Measurements from ENCODE around the gene ANKRD18A.
"Not testable (repeated sequence)": the region's sequence is repeated elsewhere in the genome, so short reads cannot be mapped to it uniquely, and the experiment has no call there.

ANKRD18A gene

DNA sequence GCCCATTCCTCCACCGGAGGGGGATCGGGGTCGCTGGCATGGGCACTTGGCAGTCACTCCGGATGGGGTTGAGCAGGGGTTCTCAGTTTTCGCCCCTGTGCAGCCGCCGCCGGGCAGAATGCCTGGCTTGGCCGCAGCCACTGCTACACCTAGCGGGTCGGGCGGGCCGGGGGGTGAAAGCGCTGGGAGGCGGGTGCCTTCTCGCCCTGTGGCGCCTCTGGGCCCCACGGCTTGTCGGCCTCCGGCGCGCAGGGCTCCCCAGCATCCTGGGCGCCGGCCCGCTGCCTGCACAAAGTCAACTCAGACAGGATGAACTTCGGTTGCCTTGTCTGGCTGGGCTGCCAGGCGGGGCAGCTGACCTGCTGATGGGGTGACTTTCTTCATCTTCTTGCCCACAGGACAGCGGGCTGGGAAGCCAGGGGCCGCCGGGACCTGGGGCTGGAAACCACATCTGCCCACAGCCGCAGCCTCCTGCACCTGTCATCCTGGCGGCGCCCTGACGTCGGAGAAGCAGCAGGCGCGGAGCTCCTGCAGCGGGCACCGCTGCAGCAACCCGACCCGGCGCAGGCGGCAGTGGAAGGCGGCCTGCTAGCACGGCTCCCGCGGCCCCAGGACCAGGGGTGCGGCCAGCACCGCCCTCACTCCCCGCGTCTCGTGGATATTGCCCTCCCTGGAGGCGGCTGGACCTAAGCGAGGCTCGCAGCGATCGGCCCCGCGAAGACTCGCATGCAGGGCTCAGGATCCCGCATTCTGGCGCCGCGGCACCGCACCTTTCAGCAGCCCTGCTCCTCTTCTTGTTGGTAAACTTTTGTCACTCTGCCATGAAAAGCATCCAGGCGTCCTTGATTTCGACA lies 1.3 kb upstream of the ANKRD18A start (continued):
- TF ChIP-seq ZNF174 (tag by site-specific recombination; IDR thresholded peaks at IDR 0.05) (no peak), ZNF777 (tag by site-specific recombination; IDR thresholded peaks at IDR 0.05; ENCODE audit: borderline replicate concordance) (peak; percentile 54; the same call in 1 of the 2 replicates), ZNF335 (tag by site-specific recombination; conservative IDR thresholded peaks at IDR 0.05) (peak; percentile 84)

DNA sequence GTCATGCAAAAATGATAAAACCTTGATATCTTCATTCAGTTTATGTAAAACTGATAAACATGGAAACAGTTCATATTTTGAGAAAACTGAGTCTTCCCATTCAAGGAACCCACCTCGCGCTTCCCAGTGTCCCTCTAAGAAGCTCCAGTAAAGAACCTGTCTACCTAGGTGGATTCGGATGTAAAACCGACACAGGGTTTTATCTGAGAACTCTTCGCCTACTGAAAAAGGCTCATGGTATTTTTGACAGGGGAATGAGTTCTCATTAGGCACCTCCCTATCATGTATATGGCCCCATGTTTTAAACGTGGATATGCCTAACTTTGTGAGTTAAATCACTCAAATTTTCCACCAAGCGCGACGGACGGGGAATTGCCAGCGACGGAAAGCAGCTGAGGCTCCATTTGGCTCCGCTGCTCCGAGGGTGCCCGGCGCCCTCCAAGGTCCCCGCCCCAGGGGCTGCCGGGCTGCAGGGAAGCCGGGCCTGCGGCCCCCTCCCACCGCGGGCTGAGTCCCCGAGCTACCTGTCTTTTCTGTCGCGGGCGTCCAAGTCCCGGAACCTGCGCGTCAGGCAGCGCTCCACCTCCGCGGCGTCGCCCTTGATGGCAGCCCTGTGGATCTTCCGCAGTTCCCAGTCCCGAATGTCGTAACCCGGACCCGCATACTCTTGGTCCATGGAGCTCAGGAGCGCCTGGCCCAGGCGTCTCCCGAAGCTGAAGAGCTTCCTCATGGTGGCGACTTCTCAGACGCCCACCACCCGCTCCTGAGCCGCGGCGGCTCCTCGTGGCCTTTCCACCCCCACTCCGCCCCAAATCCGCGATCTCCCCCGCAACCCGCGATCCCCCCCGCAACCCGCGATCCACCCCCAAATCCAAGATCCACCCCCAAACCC lies 594 bp downstream of the ANKRD18A start:
- no peaks in the 10 kb centered on the region for H3K4me1 ChIP-seq (ENCODE audit: control insufficient read depth, insufficient read depth, low read length)
- H3K27ac ChIP-seq (ENCODE audit: extremely low read depth, low read depth, low read length), result peak overlapping the region; percentile 96
- POLR2A ChIA-PET, result interaction anchor here (0.6 to 1.9 kb wide), 9 partner anchors 11 to 1112 kb away, joined by 3 to 8 read pairs (median 4); partner anchors contain the start of genes DCAF10 and FBXO10
- TF ChIP-seq SP2 (tag by site-specific recombination; IDR thresholded peaks at IDR 0.05) (0 out of 2 replicates have a peak, but pooled peaks have one; percentile 5), ZNF292 (tag by site-specific recombination; IDR thresholded peaks at IDR 0.05; ENCODE audit: borderline replicate concordance, low read depth) (no peak), ZNF624 (tag by site-specific recombination; IDR thresholded peaks at IDR 0.05) (no peak), EGR2 (tag by site-specific recombination; IDR thresholded peaks at IDR 0.05; ENCODE audit: low read depth) (peak; percentile 52), ZFHX2 (tag by site-specific recombination; conservative IDR thresholded peaks at IDR 0.05) (peak; percentile 54), ZSCAN30 (tag by site-specific recombination; IDR thresholded peaks at IDR 0.05) (peak; percentile 34; the same call in 1 of the 2 replicates), HOXC10 (CRISPR knock-in tag; IDR thresholded peaks at IDR 0.05) (no peak), ZNF341 (tag by site-specific recombination; IDR thresholded peaks at IDR 0.05; ENCODE audit: low read depth) (peak; percentile 26; the same call in 1 of the 2 replicates), ZNF530 (tag by site-specific recombination; IDR thresholded peaks at IDR 0.05; ENCODE audit: low read depth) (no peak)
- TF ChIP-seq, protein P1, sequence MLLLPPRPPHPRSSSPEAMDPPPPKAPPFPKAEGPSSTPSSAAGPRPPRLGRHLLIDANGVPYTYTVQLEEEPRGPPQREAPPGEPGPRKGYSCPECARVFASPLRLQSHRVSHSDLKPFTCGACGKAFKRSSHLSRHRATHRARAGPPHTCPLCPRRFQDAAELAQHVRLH (tag by site-specific recombination; IDR thresholded peaks at IDR 0.05), result no peak
- no peaks in the 10 kb centered on the region for H3K9me3 ChIP-seq (ENCODE audit: control insufficient read depth, insufficient read depth, low read depth, low read length)
- H3K4me3 ChIP-seq (ENCODE audit: low read depth, low read length), result peak overlapping the region; percentile 66
- CTCF ChIA-PET, result interaction anchor here (0.7 to 2.8 kb wide), 7 partner anchors 19 to 187 kb away, joined by 3 to 12 read pairs (median 5); no protein-coding TSS in a partner anchor
- no peaks in the 10 kb centered on the region for H3K36me3 ChIP-seq (ENCODE audit: control insufficient read depth in 2 of 2, insufficient read depth in 1 of 2, low read length in 2 of 2)

DNA sequence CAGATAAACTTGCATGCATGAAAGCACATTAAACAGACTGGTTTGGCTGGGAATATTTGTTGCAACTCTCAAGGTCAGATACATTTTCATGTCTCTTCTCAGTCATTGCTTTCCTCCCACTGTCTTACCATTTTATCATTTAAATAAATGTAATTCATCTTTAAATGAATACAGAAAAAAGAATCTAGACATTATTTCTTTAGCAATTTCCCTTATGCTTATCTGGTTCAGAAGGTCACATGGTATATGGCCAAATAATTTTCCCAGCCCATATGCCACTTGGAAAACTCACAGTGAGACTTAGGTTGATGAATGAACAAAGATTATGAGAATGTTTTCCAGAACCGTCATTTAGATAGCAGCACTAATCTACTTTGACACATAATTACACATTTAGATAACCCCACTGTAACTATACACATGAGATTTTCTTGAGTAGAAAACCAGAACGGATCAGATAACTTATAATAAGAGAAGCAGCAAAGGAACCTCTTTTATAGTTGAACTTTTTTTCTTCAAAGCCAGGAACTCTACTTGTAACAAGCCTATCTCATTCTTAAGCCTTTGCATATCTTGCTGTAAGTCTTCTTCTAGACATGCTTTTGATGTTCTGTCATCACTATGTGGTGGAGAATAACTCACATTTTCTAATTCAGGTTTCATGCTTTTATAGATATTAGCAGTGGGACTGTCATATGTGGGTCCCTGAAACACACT lies 22.2 kb downstream of the ANKRD18A start:
- CTCF ChIA-PET; H3K4me1 ChIP-seq (ENCODE audit: control insufficient read depth, insufficient read depth, low read length); H3K9me3 ChIP-seq (ENCODE audit: control insufficient read depth, insufficient read depth, low read depth, low read length); H3K27ac ChIP-seq (ENCODE audit: extremely low read depth, low read depth, low read length); H3K4me3 ChIP-seq (ENCODE audit: low read depth, low read length); POLR2A ChIA-PET: not testable (repeated sequence)
- peak; percentile 53; the same call in 1 of the 2 replicates for TF ChIP-seq SP7 (tag by site-specific recombination; IDR thresholded peaks at IDR 0.05)
- H3K36me3 ChIP-seq (ENCODE audit: control insufficient read depth in 2 of 2, insufficient read depth in 1 of 2, low read length in 2 of 2), result peaks cover 0 to 13% of the 10 kb centered on the region in 2 experiments; a peak in 2 of 3 replicates

DNA sequence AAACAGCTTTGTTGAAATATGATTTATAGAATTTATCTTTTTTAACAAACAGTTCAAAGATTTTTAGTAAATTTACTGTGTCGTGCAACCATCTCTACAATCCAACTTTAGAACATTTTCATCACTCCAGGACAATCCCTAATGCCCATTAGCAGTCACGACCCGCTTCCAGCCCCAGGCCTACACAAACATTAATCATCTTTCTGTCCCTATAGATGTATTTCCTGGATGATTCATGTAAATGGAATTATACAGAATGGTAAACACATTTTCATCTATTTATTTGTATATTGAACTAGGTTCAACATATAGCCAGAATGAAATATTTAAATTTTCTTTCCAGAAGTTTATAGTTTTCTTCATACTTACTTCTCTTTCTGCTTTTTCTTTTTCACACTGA lies 25.3 kb downstream of the ANKRD18A start:
- CTCF ChIA-PET; H3K4me3 ChIP-seq (ENCODE audit: low read depth, low read length); H3K27ac ChIP-seq (ENCODE audit: extremely low read depth, low read depth, low read length); H3K9me3 ChIP-seq (ENCODE audit: control insufficient read depth, insufficient read depth, low read depth, low read length); H3K4me1 ChIP-seq (ENCODE audit: control insufficient read depth, insufficient read depth, low read length); POLR2A ChIA-PET: not testable (repeated sequence)
- H3K36me3 ChIP-seq (ENCODE audit: control insufficient read depth in 2 of 2, insufficient read depth in 1 of 2, low read length in 2 of 2), result peaks cover 0 to 10% of the 10 kb centered on the region in 2 experiments; a peak in 1 of 3 replicates

DNA sequence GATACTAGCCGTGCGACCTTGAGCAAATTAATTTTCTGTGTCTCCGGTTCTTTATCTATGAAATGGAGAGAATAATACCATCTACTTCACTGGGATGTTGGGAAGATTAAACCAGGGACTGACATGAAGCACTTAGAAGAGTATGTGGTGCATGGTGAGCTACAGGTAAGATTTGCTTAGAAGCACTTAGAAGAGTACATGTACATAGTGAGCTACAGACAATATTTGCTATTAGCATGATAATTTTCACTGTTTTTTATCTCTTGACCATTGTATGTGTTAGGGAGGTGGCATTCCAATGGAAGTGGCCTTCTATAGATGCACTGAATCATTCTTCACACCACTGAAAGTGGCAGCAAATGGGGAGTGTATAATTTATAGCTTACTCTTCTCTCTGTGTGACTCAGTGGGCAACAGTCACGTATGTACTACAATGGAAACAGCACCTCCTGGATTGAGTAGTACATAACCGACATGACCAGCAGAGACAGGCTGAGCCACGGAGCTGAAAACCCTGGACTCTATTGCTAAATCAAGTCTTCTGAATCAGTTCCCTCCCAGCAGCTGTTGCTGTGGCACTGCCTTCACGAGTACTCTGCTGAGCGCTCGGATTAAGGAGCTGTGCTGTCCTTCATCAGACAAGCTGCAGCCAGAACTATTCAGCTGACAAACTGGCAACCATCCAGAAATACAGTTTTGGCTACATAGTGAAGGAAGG lies 28.9 kb downstream of the ANKRD18A start:
- H3K36me3 ChIP-seq (ENCODE audit: control insufficient read depth in 2 of 2, insufficient read depth in 1 of 2, low read length in 2 of 2), result peaks cover 0 to 10% of the 10 kb centered on the region in 2 experiments; a peak in 1 of 3 replicates
- H3K4me1 ChIP-seq (ENCODE audit: control insufficient read depth, insufficient read depth, low read length); H3K27ac ChIP-seq (ENCODE audit: extremely low read depth, low read depth, low read length); POLR2A ChIA-PET; H3K4me3 ChIP-seq (ENCODE audit: low read depth, low read length); H3K9me3 ChIP-seq (ENCODE audit: control insufficient read depth, insufficient read depth, low read depth, low read length); CTCF ChIA-PET: not testable (repeated sequence)

DNA sequence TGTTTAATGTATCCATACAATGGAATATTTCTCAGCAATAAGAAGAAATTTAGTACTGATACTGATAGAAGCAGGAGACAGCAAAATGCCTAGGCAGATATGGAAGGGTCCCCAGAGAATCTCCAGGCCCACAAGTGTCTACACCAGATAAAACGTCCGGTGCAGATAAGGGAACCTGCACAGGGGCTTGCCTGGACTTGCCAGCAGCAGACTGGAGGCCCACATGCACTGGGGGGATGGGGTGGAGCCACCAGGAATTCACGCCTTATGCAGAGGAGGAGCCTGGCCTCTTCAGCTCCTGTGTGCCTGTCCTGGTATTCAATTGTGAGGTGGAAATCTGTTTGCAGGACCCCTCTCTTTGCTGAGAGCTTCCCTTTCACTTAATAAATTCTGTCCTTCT lies 36.6 kb downstream of the ANKRD18A start:
- CTCF ChIA-PET; H3K4me3 ChIP-seq (ENCODE audit: low read depth, low read length); H3K36me3 ChIP-seq (ENCODE audit: control insufficient read depth in 2 of 2, insufficient read depth in 1 of 2, low read length in 2 of 2); H3K27ac ChIP-seq (ENCODE audit: extremely low read depth, low read depth, low read length); H3K4me1 ChIP-seq (ENCODE audit: control insufficient read depth, insufficient read depth, low read length); POLR2A ChIA-PET; H3K9me3 ChIP-seq (ENCODE audit: control insufficient read depth, insufficient read depth, low read depth, low read length): not testable (repeated sequence)

DNA sequence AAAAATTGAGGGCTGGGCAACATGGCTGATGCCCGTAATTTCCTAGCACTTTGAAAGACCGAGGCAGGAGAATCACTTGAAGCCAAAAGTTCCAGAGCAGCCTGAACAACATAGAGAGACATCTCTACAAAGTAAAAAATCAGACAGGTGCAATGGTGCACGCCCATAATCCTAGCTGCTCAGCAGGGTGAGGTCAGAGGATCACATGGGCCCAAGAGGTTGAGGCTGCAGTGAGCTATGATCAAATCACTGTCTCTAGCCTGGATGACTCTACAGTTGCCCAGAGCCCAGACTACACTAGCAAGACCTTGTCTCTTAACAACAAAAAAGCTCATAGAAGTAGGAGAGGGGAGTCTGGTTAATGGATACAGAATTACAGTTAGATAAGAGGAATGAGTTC lies 40.3 kb downstream of the ANKRD18A start:
- H3K4me3 ChIP-seq (ENCODE audit: low read depth, low read length); H3K9me3 ChIP-seq (ENCODE audit: control insufficient read depth, insufficient read depth, low read depth, low read length); H3K36me3 ChIP-seq (ENCODE audit: control insufficient read depth in 2 of 2, insufficient read depth in 1 of 2, low read length in 2 of 2); H3K27ac ChIP-seq (ENCODE audit: extremely low read depth, low read depth, low read length); CTCF ChIA-PET; H3K4me1 ChIP-seq (ENCODE audit: control insufficient read depth, insufficient read depth, low read length); POLR2A ChIA-PET: not testable (repeated sequence)

All from HEK293 (cell line).